Activated CD4-positive, CD25-positive, alpha-beta regulatory T cell treated with anti-CD3 and anti-CD28 coated beads, Interleukin-2, amount 50 U/mL, for 72 hours (primary cell): ENCODE results near the gene CBFA2T3.
"Not testable (repeated sequence)": the region's sequence is repeated elsewhere in the genome, so short reads cannot be mapped to it uniquely, and the experiment has no call there.

ENCODE experiments used
- DNase-seq: peaks from one replicate; pipeline ENCODE4 v3.0.0; 2021

The CBFA2T3 gene

GRCh38 chr16:88919936-88920335 is 57.1 kb downstream of the CBFA2T3 start:
- no peak for DNase-seq

- DNase-seq, result not testable (repeated sequence)
These were observed 58.1 kb downstream of the CBFA2T3 start for GRCh38 chr16:88918896-88919295.

- no peak for DNase-seq
These were observed 58.9 kb downstream of the CBFA2T3 start for GRCh38 chr16:88917915-88918627.

- no peak for DNase-seq
These were observed 59.7 kb downstream of the CBFA2T3 start for GRCh38 chr16:88917146-88917914.

- DNase-seq, result no peak
These were observed 61.2 kb downstream of the CBFA2T3 start for GRCh38 chr16:88915639-88916327.

GRCh38 chr16:88914750-88915368 is 62.1 kb downstream of the CBFA2T3 start:
- no peak for DNase-seq

GRCh38 chr16:88913870-88914269 is 63.1 kb downstream of the CBFA2T3 start:
- no peak for DNase-seq

GRCh38 chr16:88913001-88913612 is 63.9 kb downstream of the CBFA2T3 start:
- no peak for DNase-seq

- no peak for DNase-seq
These were observed 64.5 kb downstream of the CBFA2T3 start for GRCh38 chr16:88912556-88912955.

- DNase-seq, result no peak
These were observed 65.1 kb downstream of the CBFA2T3 start for GRCh38 chr16:88911946-88912310.

- no peak for DNase-seq
These were observed 65.7 kb downstream of the CBFA2T3 start for GRCh38 chr16:88911136-88911945.

- no peak for DNase-seq
These were observed 66.5 kb downstream of the CBFA2T3 start for GRCh38 chr16:88910284-88911135.

GRCh38 chr16:88909431-88910210 is 67.4 kb downstream of the CBFA2T3 start:
- DNase-seq, result no peak

GRCh38 chr16:88908307-88908706 is 68.7 kb downstream of the CBFA2T3 start:
- no peak for DNase-seq

GRCh38 chr16:88907768-88908167 is 69.2 kb downstream of the CBFA2T3 start:
- no peak for DNase-seq

GRCh38 chr16:88906535-88907105 is 70.4 kb downstream of the CBFA2T3 start:
- no peak for DNase-seq

GRCh38 chr16:88906020-88906419 is 71.0 kb downstream of the CBFA2T3 start:
- no peak for DNase-seq

- no peak for DNase-seq
These were observed 71.4 kb downstream of the CBFA2T3 start for GRCh38 chr16:88905563-88905962.

GRCh38 chr16:88904676-88905365 is 72.2 kb downstream of the CBFA2T3 start:
- DNase-seq, result no peak
